WTC11 (cell line): ENCODE measurements around the gene KIAA1755.

Experiments
- ATF1 ChIP-seq: sonication (generic); formaldehyde crosslinking; IDR thresholded peaks from 2 replicates; pipeline ENCODE4 v1.8.1; 2023; ENCODE audit warnings: mild to moderate bottlenecking, moderate library complexity, missing genetic modification reagents
- ATF2 ChIP-seq: sonication (generic); formaldehyde crosslinking; IDR thresholded peaks from 2 replicates; pipeline ENCODE4 v1.8.1; 2022; ENCODE audit warnings: low read depth, missing genetic modification reagents, borderline replicate concordance
- ATF3 ChIP-seq: sonication (generic); formaldehyde crosslinking; conservative IDR thresholded peaks from 2 replicates; pipeline ENCODE4 v1.8.1; 2022; ENCODE audit warnings: mild to moderate bottlenecking, missing genetic modification reagents
- CTCF ChIP-seq: fragments of 200-600 bp; IDR thresholded peaks from 2 replicates; pipeline ENCODE4 v1.8.0; 2022; ENCODE audit warnings: antibody characterized with exemption
- MLX ChIP-seq: sonication (generic); formaldehyde crosslinking; IDR thresholded peaks from 2 replicates; pipeline ENCODE4 v1.8.1; 2023; ENCODE audit warnings: mild to moderate bottlenecking, missing genetic modification reagents, moderate library complexity
- USF1 ChIP-seq: sonication (generic); formaldehyde crosslinking; IDR thresholded peaks from 2 replicates; pipeline ENCODE4 v1.8.0; 2022; ENCODE audit warnings: mild to moderate bottlenecking, missing genetic modification reagents
- ZBTB43 ChIP-seq: sonication (generic); formaldehyde crosslinking; IDR thresholded peaks from 2 replicates; pipeline ENCODE4 v1.8.1; 2023; ENCODE audit warnings: mild to moderate bottlenecking, missing genetic modification reagents

GRCh38 chr20:38194971-38195504 lies 65.5 kb downstream of the KIAA1755 start:
- TF ChIP-seq CTCF: no peak
- no peak for TF ChIP-seq MLX (CRISPR knock-in tag)
- TF ChIP-seq ZBTB43 (CRISPR knock-in tag): no peak
- TF ChIP-seq USF1: no peak
- TF ChIP-seq ATF1 (CRISPR knock-in tag): no peak
- no peak for TF ChIP-seq ATF3 (CRISPR knock-in tag)
- TF ChIP-seq ATF2 (CRISPR knock-in tag): no peak
